Heart left ventricle (tissue), 13 donors: Measurements from ENCODE around the gene APIP.

ENCODE experiments used
- POLR2A ChIP-seq, 2 donors: fragments of 450-650 bp; IDR thresholded peaks; one replicate each; pipeline ENCODE4 v1.6.1; 2017; ENCODE audit warnings: antibody characterized with exemption in 2 of 2, mild to moderate bottlenecking in 2 of 2, moderate library complexity in 2 of 2
- TF ChIP-seq, protein P1 (sequence below), 12 donors: fragments of 200-600 bp; sonication (generic) in 4 of 12; IDR thresholded peaks; one replicate each; pipeline versions ENCODE4 v1.5.0 to v1.8.0; 2018 to 2022; ENCODE audit warnings: antibody characterized with exemption in 12 of 12, mild to moderate bottlenecking in 5 of 12
- donor health status: ischemic (EF 13 %, LVEDD 7.1; RV severe dilation, severe dysfunction).
- donor health status: DM: no; HTN: yes; CAD: no.
- donor health status: DM: no; HTN: no; CAD: no.
- donor health status: ischemic (EF 25% LVEDD 6.9; RV normal size, moderate dysfunction).
- donor health status: ischemic (EF 25% LVEDD 5.7; RV mildly dilated, moderate dysfunction).
- donor health status: ischemic (EF 35%, LVEDD 5.7; RV mildly dilated, moderate dysfunction).
- donor health status: nonischemic (EF 11% LVEDD 7.7; RV severe dilation, severe dysfunction).
- donor health status: DM: yes; HTN: yes; CAD: no.
- donor health status: PGD.
- donor health status: ischemic (EF 29% LVEDD 5.4; RV normal size, mild dysfunction).
- donor health status: nonischemic (EF 23%, LVEDD 6.1; RV moderate dilation, normal function).

DNA sequence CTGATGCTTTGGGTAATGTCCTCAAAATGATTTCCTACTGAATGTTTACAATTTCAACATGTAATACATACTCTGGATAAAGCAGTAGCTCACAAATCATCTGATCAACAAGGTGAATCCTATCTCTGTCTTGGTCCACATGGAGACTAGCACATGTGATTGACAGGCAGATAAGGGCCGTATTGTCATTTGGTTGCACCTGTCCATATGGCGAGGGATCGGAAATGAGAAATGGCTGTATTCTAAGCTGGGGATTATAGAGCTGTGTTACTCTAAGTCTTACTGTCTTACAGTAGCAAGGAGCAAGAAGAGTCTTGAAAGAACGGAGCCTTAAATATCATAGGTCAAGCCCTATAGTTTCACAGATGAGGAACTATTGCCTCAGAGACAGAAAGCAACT, 55.7 kb downstream of the APIP start:
- TF ChIP-seq, protein P1, sequence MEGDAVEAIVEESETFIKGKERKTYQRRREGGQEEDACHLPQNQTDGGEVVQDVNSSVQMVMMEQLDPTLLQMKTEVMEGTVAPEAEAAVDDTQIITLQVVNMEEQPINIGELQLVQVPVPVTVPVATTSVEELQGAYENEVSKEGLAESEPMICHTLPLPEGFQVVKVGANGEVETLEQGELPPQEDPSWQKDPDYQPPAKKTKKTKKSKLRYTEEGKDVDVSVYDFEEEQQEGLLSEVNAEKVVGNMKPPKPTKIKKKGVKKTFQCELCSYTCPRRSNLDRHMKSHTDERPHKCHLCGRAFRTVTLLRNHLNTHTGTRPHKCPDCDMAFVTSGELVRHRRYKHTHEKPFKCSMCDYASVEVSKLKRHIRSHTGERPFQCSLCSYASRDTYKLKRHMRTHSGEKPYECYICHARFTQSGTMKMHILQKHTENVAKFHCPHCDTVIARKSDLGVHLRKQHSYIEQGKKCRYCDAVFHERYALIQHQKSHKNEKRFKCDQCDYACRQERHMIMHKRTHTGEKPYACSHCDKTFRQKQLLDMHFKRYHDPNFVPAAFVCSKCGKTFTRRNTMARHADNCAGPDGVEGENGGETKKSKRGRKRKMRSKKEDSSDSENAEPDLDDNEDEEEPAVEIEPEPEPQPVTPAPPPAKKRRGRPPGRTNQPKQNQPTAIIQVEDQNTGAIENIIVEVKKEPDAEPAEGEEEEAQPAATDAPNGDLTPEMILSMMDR (IDR thresholded peaks at IDR 0.05), result no peak
- no peak for TF ChIP-seq POLR2A (IDR thresholded peaks at IDR 0.05)
